GM18873 (cell line): Measurements from ENCODE around the gene YJU2.
"Not testable (repeated sequence)": the region's sequence is repeated elsewhere in the genome, so short reads cannot be mapped to it uniquely, and the experiment has no call there.

Experiments
- ATAC-seq: cut with Tn5 transposase; IDR thresholded peaks from one replicate; pipeline ENCODE4 v1.9.1; 2021; ENCODE audit warnings: mild to moderate bottlenecking, moderate library complexity, moderate number of reproducible peaks; ENCODE audit not compliant: unreplicated experiment, low FRiP score

The YJU2 gene

DNA sequence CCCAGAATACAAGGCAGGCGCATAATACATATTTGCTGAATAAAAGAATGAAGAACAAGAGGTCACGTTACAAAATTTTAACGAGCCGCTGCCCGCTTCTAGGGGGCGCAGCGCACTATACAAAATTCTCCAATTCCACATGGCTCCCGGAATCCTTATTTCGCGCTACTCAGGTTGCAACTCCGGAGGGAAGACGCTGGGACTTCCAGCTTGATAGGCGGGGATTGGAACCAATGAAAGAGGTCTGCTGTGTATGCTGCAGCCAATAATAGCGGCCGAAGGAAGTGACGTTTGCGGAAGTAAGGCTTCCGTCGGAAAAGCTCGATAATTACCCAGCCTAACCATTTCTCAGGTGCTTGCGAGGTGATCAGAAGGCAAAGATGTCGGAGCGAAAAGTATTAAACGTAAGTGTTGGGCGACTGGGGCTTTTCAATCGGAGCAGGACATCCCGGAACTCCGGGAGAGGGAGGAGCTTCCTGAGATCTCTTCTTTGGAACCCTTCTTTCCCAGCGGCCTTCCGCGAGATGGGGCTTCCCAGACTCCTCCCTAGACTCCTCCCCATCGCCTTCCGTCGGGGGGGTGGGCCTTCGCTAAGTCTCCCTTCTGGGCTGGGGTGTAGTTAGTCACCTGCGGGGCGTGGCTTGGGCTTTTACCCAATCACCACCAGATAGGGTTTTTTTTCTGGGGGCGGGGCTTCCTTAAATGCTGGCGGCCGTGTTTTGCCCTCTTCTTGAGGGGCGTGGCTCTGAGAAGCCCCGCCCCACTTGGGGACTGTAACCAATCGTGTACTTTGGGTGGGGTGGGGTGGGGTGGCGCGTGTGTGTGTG lies at the start of gene YJU2:
TSS of gene YJU2 (plus strand) at position 314 of the 827 bp plus-strand sequence. CDS start at position 381, 67 bp downstream.
- peak; percentile 82 for ATAC-seq

DNA sequence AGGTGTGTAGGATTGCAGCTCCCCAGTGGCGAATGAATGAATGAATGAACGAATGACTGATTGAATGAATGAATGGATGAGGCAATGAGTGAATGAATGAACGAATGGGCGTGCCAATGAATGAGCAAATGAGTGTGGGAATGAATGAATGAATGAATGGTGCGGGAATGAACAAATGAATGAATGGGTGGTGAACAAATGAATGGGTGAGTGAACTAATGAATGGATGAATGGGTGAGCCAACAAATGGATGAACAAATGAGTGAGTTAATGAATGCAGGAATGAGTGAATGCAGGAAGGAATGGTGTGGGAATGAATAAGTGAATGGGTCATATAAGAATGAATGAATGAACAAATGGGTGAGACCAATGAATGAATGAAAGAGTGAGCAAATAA lies 49.7 kb upstream of the YJU2 start:
- no peak for ATAC-seq

DNA sequence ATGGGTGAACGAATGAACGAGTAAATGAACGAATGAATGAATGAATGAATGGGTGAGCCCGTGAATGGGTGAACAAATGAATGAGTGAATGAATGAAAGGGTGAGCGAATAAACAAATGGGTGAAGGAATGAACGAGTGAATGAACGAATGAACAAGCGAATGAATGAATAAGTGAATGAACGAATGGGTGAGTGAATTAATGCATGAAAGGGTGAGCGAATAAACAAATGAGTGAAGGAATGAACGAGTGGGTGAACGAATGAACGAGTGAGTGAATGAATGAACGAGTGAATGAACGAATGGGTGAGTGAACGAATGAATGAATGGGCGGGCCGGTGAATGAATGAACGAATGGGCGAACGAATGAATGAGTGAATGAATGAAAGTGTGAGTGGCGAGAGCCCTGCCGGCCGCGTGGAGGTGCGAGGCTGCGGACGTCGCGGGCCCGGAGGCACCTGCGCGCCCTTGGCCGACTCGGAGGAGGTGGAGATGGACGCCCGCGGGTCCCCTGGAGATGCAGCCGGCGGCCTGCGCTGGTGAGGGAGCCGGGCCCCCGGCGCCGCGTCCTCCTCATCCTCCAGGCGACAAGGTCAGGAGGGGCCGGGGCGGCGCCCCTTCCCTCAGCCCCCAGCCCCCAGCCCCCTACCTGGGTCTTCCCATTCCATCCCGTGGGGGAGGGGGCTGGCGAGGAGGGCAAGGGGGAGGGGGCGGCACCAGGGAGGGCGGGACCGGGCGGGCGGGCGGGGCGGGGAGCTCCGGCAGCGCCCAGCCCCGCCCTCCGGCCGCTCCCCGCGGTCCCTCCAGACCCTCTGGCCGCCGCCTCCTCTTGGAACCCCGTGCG lies 49.0 kb upstream of the YJU2 start:
- no peak for ATAC-seq

- ATAC-seq = no peak
Observed at GRCh38 chr19:4198467-4199126, 48.3 kb upstream of the YJU2 start.

DNA sequence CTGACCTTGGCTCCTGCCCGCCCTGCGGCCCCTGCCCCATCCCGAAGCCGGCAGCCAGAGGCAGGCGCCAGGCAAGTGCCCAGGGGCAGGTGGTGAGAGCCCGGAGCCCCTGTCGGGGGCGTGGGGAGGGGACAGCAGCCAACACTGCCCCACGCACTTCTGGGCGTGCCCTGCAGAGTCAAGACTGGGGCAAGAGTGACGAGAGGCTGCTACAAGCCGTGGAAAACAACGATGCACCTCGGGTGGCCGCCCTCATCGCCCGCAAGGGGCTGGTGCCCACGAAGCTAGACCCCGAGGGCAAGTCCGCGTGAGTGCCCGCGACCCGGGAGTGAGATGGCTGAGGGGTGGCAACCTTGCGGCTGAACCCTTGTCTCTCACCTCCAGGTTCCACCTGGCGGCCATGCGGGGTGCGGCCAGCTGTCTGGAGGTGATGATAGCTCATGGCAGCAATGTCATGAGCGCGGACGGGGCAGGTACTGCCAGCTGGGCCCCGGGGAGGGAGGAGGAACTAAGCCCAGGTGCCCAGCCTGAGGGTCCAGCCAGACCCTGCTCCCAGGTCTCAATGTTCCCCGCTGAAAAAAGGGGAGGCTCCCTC lies 47.1 kb upstream of the YJU2 start:
- no peak for ATAC-seq

GRCh38 chr19:4200940-4201542 lies 45.8 kb upstream of the YJU2 start:
- ATAC-seq = no peak

GRCh38 chr19:4201798-4202197 lies 45.1 kb upstream of the YJU2 start:
- no peak for ATAC-seq

DNA sequence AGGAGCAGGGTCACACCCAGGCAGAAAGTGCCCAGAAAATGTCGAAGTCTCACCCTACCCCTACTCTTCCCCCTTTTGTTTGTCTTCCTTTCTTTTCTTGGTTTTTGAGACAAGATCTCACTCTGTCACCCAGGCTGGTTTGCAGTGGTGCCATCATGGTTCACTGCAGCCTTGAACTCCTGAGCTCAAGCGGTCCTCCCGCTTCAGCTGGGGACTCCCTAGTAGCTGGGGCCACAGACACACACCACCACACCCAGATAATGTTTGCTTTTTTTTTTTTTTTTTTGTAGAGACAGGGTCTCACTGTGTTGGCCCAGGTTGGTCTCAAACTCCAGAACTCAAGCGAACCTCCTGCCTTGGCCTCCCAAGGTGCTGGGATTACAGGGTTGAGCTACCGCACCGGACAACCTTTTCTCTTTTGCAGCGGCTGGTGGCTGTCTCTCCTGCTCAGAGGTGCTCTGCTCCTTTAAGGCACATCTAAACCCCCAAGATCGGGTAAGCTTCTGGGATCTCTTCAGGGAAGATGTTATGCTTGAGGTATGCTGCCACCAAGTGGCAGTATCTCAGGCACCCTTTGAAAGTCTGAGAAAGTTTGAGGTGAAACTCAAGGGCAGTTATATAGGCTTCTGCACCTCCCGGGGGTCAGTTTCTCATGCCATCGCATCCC lies 39.9 kb upstream of the YJU2 start:
- ATAC-seq = no peak

DNA sequence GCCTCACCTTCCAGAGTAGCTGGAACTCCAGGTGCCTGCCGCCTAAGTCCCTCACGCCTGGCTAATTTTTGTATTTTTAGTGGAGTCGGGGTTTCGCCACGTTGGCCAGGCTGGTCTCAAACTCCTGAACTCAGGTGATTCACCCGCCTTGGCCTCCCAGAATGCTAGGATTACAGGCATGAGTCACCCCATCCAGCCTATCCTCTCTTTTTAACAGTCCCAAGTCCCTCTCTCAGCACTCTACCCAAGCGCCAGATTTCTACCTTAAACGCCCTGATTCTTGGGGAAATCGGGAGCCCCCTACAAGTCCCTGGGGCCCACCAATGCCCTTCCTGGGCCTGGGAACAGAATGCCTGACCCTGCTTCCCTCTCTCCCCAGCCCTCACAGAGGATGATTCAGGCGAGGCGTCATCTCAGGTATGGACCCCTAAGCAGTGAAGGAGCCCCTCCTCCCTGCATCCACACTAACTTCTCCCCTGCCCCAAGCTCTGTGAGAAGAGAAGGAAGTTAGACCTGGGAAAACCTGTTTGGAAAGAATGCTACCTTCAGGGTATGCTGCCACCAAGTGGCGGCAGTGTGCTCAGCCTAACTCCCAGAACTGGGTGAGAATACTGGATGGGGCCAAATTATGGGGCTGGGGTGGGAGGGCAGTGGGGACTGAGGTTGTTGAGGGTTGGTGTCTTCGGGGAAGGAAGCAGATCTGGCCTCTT lies 38.3 kb upstream of the YJU2 start:
- no peak for ATAC-seq

DNA sequence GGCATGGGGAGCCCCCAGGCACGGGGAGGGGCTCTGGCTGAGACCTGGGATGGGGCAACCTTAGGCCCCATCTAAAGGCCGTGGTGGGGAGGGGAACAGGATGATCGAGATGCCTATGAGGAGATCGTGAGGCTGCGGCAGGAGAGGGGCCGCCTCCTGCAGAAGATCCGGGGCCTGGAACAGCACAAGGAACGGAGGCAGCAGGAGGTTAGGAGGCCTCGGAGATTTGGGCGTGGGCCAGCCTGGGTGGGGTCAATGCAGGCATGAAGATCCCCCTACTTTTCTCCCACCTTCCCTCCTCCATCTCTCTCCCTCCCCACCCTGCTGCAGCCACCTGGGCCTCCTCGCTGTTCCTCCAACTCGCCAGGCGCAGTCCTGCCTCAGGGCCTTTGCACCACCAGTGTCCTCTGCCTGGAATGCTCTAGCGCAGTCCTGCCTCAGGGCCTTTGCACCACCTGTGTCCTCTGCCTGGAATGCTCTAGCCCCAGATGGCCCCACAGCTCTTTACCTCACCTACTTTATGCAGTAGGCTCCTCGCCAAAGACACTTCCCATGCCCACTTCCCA lies 36.6 kb upstream of the YJU2 start:
- no peak for ATAC-seq

DNA sequence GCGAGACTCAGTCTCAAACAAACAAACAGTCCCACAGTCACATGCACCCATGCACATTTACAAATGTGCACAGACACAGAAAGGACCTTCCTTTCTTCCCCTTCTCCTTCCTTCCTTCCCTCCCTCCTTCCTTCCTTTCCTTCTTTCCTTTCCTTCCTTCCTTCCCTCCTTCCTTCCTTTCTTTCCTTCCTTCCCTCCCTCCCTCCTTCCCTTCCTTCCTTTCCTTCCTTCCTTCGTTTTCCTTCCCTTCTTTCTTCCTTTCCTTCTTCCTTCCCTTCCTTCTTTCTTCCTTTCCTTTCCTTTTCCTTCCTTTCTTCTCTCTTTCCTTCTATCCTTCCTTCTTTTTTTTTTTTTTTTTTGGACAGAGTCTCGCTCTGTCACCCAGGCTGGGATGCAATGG lies 33.8 kb upstream of the YJU2 start:
- ATAC-seq = no peak

GRCh38 chr19:4215807-4216206 lies 31.1 kb upstream of the YJU2 start:
- no peak for ATAC-seq

DNA sequence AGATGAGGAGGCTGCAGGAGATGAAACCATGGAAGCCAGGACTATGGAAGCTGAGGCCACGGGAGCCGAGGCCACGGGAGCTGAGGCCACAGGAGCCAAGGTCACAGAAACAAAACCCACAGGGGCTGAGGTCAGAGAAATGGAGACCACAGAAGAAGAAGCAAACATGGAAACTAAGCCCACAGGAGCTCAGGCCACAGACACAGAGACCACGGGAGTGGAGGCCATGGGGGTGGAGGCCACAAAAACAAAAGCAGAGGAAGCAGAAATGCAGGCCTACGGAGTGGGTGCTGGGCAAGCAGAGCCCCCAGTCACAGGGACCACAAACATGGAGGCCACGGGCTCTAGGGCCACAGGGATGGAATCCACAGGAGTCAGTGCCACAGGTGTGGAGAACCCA lies 30.0 kb upstream of the YJU2 start:
- no peak for ATAC-seq

- no peak for ATAC-seq
Observed at GRCh38 chr19:4217429-4218264, 29.2 kb upstream of the YJU2 start.

- ATAC-seq = not testable (repeated sequence)
Observed at GRCh38 chr19:4218523-4218922, 28.4 kb upstream of the YJU2 start.

DNA sequence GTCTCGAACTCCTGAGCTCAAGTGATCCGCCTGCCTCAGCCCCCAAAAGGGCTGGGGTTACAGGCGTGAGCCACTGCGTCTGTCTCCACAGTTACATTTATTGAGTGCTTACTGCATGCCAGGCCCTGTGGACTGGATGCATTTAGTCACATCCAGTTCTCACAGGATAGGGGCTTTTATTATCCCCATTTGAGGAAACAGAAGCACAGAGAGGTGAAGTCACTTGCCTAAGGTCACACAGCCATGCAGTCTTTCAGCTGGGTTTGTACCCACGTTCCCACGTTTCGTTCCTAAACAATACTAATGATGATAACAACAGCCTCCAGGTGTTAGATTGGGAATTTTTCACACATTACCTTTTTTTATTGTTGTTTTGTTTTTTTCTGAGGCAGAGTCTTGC lies 26.7 kb upstream of the YJU2 start:
- no peak for ATAC-seq

- ATAC-seq = no peak
Observed at GRCh38 chr19:4224470-4224869, 22.4 kb upstream of the YJU2 start.

DNA sequence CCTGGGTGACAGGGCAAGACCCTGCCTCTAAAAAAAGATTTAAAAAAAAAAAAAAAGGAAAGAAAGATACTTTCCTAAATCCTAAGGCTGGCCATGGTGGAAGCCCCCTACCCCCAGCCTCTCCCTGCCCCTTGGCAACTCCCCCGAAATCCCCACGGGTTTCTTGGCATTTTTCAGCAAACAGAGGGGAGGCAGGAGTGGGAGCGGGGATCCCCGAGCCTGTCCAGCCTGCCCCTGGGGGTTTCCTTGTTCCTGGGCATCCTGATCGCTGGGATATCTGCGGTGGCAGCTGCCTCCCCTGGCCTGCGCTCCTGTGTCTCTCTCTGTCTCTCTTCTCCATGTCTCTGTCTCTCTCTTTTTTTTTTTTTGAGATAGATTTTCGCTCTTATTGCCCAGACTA lies 21.0 kb upstream of the YJU2 start:
- ATAC-seq = no peak
